ENCODE measurements around the gene RTP3.

Gene RTP3

DNA sequence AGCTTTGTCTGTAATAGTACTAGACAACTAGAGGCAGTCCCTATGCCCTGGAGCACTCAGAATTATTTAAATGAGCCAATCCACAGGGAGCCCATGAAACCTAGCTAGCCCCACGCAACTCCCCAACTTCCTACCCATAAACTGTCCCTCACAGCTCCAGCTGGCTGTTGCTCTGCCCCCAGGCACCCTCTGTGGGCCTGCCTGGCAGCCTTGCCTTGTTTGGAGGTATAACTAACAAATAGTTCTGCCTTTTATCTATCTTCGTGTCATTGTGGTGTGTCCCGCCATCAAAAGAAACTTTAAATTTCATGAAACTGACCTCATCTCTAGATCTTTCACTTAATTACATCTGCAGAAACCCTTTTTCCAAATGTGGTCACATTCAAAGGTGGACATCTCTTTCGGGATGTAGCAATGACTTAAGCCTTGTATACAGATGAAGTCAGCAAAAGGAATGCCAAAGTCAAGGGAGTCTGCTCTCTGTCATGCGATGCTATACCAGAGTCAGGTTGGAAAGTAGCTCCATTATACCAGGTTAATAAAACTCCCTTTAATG is 1.8 kb upstream of the RTP3 start:
- H3K4me3 ChIP-seq (ENCODE audit: control insufficient read depth, low read depth, low read length): no peak overlapping the region
- no peak for DNase-seq (ENCODE audit: low read depth)
- TF ChIP-seq, protein P1, sequence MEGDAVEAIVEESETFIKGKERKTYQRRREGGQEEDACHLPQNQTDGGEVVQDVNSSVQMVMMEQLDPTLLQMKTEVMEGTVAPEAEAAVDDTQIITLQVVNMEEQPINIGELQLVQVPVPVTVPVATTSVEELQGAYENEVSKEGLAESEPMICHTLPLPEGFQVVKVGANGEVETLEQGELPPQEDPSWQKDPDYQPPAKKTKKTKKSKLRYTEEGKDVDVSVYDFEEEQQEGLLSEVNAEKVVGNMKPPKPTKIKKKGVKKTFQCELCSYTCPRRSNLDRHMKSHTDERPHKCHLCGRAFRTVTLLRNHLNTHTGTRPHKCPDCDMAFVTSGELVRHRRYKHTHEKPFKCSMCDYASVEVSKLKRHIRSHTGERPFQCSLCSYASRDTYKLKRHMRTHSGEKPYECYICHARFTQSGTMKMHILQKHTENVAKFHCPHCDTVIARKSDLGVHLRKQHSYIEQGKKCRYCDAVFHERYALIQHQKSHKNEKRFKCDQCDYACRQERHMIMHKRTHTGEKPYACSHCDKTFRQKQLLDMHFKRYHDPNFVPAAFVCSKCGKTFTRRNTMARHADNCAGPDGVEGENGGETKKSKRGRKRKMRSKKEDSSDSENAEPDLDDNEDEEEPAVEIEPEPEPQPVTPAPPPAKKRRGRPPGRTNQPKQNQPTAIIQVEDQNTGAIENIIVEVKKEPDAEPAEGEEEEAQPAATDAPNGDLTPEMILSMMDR (conservative IDR thresholded peaks at IDR 0.05; ENCODE audit: control insufficient read depth, insufficient read depth, low read depth, low read length): no peak

DNA sequence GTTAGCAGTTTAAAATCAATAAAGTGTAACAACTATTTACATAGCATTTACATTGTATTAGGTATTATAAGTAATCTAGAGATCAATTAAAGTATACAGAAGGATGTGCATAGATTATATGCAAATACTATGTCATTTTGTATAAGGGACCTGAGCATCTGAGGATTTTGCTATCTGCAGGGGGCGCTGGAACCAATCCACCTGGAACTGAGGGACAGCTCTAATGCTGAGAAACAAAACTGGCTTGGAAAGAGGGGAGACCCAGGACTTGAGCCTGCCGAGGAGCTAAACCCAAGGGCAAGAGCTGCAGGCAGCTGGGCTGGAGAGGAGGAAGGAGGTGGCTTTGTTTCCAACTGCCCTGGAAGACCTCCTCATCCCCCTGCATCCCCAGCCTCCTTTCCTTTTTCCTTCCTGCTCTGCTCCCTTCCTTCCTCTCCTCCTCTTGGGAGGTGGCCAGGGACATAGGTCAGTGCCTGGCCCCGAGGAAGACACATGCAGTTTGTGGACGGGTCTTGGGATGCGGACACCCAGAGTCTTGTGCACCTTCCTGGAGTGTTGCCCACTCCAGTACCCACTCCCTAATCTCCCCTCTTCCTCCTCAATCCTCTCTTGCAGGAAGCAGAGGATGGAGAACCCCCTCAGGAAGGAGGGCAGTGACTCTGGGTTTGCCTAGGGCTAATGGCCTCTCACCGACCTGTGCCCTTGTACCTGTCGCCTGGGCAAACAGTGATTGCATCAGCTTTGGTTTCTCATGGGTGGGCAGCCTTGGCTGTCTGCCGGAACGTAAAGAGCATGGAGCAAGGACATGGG is 825 bp upstream of the RTP3 start:
- TF ChIP-seq, protein P1 (conservative IDR thresholded peaks at IDR 0.05; ENCODE audit: control insufficient read depth, insufficient read depth, low read depth, low read length): peak; percentile 30
- no peak overlapping the region for H3K4me3 ChIP-seq (ENCODE audit: control insufficient read depth, low read depth, low read length)
- no peak for DNase-seq (ENCODE audit: low read depth)

DNA sequence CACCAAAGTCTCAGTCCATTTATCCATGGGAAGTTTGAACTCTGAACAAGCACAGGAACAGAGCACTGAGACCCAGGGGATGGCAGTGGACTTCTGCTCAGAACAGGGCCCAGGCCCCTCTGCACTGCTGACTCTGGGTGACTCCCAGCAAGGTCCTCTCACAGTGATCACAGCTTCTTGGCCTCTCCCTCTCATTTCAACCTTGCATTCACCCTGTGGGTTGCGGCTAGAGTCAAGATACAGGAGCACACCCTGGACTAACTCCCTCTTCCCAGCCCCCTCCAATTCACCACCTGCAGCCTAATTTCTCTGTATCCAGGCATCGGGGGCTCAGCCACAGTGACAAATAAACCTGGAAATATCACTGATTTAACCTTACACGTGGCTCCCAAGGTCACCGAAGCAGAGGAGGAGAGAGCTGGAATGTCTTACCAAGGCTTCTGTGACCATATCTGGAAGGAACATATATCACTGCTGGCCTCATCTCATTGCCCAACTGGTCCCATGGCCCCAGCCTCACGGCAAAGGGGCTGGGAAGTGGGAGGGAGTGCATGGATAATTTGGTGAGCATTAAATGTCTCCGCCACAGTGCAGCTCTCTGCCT is 1.2 kb downstream of the RTP3 start:
- H3K4me3 ChIP-seq (ENCODE audit: control insufficient read depth, low read depth, low read length): no peak overlapping the region
- no peak for DNase-seq (ENCODE audit: low read depth)
- TF ChIP-seq, protein P1 (conservative IDR thresholded peaks at IDR 0.05; ENCODE audit: control insufficient read depth, insufficient read depth, low read depth, low read length): no peak

DNA sequence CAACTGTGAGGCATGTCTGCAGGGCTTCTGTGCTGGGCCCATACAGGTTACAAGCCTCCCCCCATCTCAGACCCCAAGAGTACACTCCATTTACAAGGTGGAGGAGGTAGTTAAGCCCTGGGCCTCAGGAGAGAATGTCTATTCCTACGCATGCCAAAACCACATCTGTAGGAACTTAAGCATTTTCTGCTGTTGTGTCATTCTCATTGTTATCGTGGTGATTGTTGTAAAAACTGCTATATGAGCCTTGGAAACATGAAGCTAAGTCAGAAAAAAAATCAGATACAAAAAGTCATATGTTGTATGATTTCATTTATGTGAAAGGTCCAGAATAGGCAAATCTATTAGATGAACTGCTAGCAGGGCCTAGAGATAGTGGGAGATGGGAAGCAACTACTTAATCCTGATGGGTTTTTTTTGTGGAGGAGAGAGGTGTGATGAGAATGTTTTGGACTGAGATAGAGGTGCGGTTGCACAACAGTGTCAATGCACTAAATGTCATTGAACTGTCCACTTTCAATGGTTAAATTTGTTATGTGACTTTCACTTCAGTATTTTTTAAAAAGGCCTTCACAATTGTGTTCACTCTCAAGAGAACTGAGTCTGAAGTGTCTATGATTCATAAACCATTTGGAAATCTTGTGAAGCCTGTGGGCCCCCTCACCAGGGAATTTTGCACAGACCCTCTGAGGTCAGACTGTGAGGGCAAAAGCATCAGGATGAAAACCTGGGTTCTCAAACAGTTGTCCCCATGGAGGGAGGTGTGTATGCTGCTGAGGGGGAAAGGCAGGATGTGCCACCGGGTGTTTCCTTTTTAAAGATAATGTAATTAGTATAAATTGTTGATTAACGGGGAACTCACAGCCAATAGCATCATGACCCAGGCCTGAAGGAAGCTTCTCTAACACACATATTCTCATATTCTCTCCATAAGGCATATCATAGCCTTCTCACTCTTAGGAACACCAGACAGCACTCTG is 3.2 kb downstream of the RTP3 start:
- DNase-seq (ENCODE audit: low read depth): peak; percentile 44
- TF ChIP-seq, protein P1 (conservative IDR thresholded peaks at IDR 0.05; ENCODE audit: control insufficient read depth, insufficient read depth, low read depth, low read length): no peak

DNA sequence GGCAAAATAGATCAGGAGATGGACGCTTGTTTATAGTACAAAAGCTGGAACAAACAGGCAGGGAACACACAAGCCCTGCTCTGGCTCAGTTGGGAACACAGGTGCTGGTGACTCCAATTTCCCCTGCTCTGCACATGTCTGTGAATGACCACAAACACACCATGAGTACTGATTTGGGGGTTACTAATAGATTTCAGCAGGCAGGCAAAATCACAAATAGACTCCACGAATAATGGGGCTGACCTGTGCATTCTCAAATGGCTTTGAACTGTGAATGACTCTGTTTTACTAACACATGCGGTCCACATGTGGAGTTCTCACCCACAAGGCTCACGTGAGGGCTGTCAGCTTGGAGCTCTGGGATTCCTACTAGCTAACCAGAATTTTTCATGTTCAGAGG is 3.9 kb downstream of the RTP3 start:
- no peak for DNase-seq (ENCODE audit: low read depth)
- TF ChIP-seq, protein P1 (conservative IDR thresholded peaks at IDR 0.05; ENCODE audit: control insufficient read depth, insufficient read depth, low read depth, low read length): no peak
- no peak overlapping the region for H3K4me3 ChIP-seq (ENCODE audit: control insufficient read depth, low read depth, low read length)

More for the DNA sequence above, 3.2 kb downstream of the RTP3 start:
- H3K4me3 ChIP-seq (ENCODE audit: control insufficient read depth, low read depth, low read length): no peak overlapping the region

DNA sequence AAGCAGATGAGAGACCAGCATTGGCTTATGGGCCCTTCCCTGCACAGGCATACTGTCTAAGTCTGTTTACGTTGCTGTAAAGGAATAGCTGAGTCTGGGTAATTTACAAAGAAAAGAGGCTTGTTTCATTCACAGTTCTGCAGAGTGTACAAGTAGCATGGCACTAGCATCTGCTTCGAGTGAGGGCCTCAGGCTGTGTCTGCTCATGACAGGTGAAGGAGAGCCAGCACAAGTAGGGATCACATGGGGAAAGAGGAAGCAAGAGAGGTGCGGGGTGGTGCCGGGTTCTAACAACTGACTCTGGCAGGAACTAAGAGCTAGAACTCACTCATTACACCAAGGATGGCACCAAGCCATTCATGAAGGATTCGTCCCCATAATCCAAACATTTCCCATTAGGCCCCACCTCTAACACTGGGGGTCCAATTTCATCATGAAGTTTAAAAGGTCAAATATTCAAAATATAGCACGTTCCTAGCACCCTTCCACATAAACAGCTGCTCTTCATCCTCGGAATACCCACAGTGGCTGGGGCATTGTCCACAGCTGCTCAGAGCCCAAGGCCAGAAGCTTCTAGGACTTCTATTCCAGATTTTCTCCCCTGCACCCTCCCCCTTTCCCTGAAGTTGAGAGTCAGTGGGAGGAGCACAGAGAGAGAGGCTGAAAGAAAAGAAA is 5.6 kb downstream of the RTP3 start:
- TF ChIP-seq, protein P1 (conservative IDR thresholded peaks at IDR 0.05; ENCODE audit: control insufficient read depth, insufficient read depth, low read depth, low read length): no peak
- no peak for DNase-seq (ENCODE audit: low read depth)
- no peak overlapping the region for H3K4me3 ChIP-seq (ENCODE audit: control insufficient read depth, low read depth, low read length)
